HCT116 (cell line): ENCODE data around the gene PLXNC1. TPM values are rescaled to one million over a fixed set of nuclear protein-coding genes. Genes with fewer than 3 reads are reported as not detected.

ENCODE experiments used
- ATF3 ChIP-seq: IDR thresholded peaks from 2 replicates; pipeline ENCODE4 v1.6.1; 2012
- CEBPB ChIP-seq: IDR thresholded peaks from 2 replicates; pipeline ENCODE4 v1.6.1; 2012; ENCODE audit warnings: low read depth
- CTCF ChIP-seq, 3 experiments: fragments of 200-600 bp in 1 of 3; sonication (generic) in 1 of 3; IDR thresholded peaks in 2 of 3; conservative IDR thresholded peaks in 1 of 3; 2 replicates each; pipeline ENCODE4 v1.5.1; 2012 to 2017; ENCODE audit warnings: low read depth in 2 of 3, low read length in 2 of 3, antibody characterized with exemption in 1 of 3, borderline replicate concordance in 1 of 3, control low read depth in 1 of 3, mild to moderate bottlenecking in 1 of 3, mixed read lengths in 1 of 3, mixed run types in 1 of 3, moderate library complexity in 1 of 3; ENCODE audit not compliant: insufficient read depth in 1 of 3
- EGR1 ChIP-seq: IDR thresholded peaks from 2 replicates; pipeline ENCODE4 v1.6.1; 2012; ENCODE audit warnings: low read depth
- ELF1 ChIP-seq: IDR thresholded peaks from 2 replicates; pipeline ENCODE4 v1.6.1; 2012; ENCODE audit warnings: low read depth, borderline replicate concordance
- MAX ChIP-seq: IDR thresholded peaks from 2 replicates; pipeline ENCODE4 v1.6.1; 2012
- POLR2AphosphoS5 ChIP-seq: IDR thresholded peaks from 2 replicates; pipeline ENCODE4 v1.6.1; 2011; ENCODE audit warnings: mild to moderate bottlenecking, low read depth, low read length, moderate library complexity
- RAD21 ChIP-seq: IDR thresholded peaks from 2 replicates; pipeline ENCODE4 v1.6.1; 2012; ENCODE audit warnings: low read depth, mild to moderate bottlenecking
- REST ChIP-seq: IDR thresholded peaks from 2 replicates; pipeline ENCODE4 v1.6.1; 2012; ENCODE audit warnings: low read depth
- SP1 ChIP-seq: IDR thresholded peaks from 2 replicates; pipeline ENCODE4 v1.6.1; 2012; ENCODE audit warnings: low read depth
- SRF ChIP-seq: IDR thresholded peaks from 2 replicates; pipeline ENCODE4 v1.6.1; 2012; ENCODE audit warnings: low read depth
- total RNA-seq: library from RNA; stranded (reverse); gene quantifications from one replicate; pipeline ENCODE4 v1.2.1, GENCODE V29; 2021; ENCODE audit not compliant: unreplicated experiment

Gene PLXNC1
- total RNA-seq, 1 experiment from 2014 or later: 0.25 TPM

- TF ChIP-seq REST: no peak
- TF ChIP-seq RAD21: no peak
- TF ChIP-seq ATF3: no peak
- TF ChIP-seq MAX: no peak
- no peak for TF ChIP-seq SP1
- no peak for TF ChIP-seq EGR1
- no peak for TF ChIP-seq CEBPB
- no peak for TF ChIP-seq SRF
- TF ChIP-seq POLR2AphosphoS5: no peak
- no peak for TF ChIP-seq ELF1
- TF ChIP-seq CTCF (IDR thresholded peaks at IDR 0.05 in 2 of 3, conservative IDR thresholded peaks at IDR 0.05 in 1 of 3; ENCODE audit: borderline replicate concordance in 1 of 3, insufficient read depth in 1 of 3, low read depth in 2 of 3, low read length in 2 of 3): no peak
Measured at GRCh38 chr12:94284859-94285258, 136.5 kb downstream of the PLXNC1 start (continued).
